GM12873 (cell line): Measurements from ENCODE around the gene LRRC4C.

ENCODE experiments used
- CTCF ChIP-seq: IDR thresholded peaks from 2 replicates; pipeline ENCODE4 v1.5.1; 2012; ENCODE audit warnings: low read depth, mild to moderate bottlenecking, moderate library complexity, low read length, control low read depth; ENCODE audit not compliant: insufficient read depth; ENCODE audit errors: missing control alignments

The LRRC4C gene

GRCh38 chr11:40387240-40387980 lies 1072.0 kb downstream of the LRRC4C start:
- no peak for TF ChIP-seq CTCF

- no peak for TF ChIP-seq CTCF
Measured at GRCh38 chr11:40384991-40385390, 1074.5 kb downstream of the LRRC4C start.

- TF ChIP-seq CTCF = no peak
Measured at GRCh38 chr11:40381481-40381880, 1078.0 kb downstream of the LRRC4C start.

- TF ChIP-seq CTCF = no peak
Measured at GRCh38 chr11:40380835-40381234, 1078.6 kb downstream of the LRRC4C start.

- TF ChIP-seq CTCF = no peak
Measured at GRCh38 chr11:40376331-40376730, 1083.1 kb downstream of the LRRC4C start.

GRCh38 chr11:40370821-40371616 lies 1088.4 kb downstream of the LRRC4C start:
- TF ChIP-seq CTCF = no peak

- no peak for TF ChIP-seq CTCF
Measured at GRCh38 chr11:40360206-40360798, 1099.2 kb downstream of the LRRC4C start.
